WTC11 (cell line): ENCODE results near the gene RPH3AL. TPM values are rescaled to one million over a fixed set of nuclear protein-coding genes. Genes with fewer than 3 reads are reported as not detected.

ENCODE experiments used
- ATAC-seq: fragments of 200-7000 bp; cut with Tn5 transposase; 2 replicates; pipeline ENCODE4 v1.10.0; 2021; ENCODE audit warnings: mild to moderate bottlenecking, moderate library complexity
- CTCF ChIA-PET: fragments of 300-600 bp; sonication (Branson Sonifier 250); formaldehyde crosslinking; loops from one replicate; lab custom pipeline; 2021; ENCODE audit warnings: antibody characterized with exemption; lab: Charles Lee
- POLR2A ChIA-PET: fragments of 350-600 bp; sonication (Branson Sonifier 250); formaldehyde crosslinking; loops from one replicate; lab custom pipeline; 2021; ENCODE audit warnings: antibody characterized with exemption; lab: Charles Lee
- DNase-seq: peaks from one replicate; pipeline ENCODE4 v3.0.0; 2021; ENCODE audit warnings: low spot score
- H3K27ac Mint-ChIP-seq: 2 replicates; pipeline ENCODE4 v1.8.0; 2021; ENCODE audit warnings: mixed read lengths
- H3K27me3 Mint-ChIP-seq: 2 replicates; pipeline ENCODE4 v1.8.0; 2021; ENCODE audit warnings: low read depth, mild to moderate bottlenecking, moderate library complexity, mixed read lengths
- H3K36me3 Mint-ChIP-seq: 2 replicates; pipeline ENCODE4 v1.8.0; 2021; ENCODE audit warnings: mixed read lengths
- H3K4me1 Mint-ChIP-seq: 2 replicates; pipeline ENCODE4 v1.8.0; 2022; ENCODE audit warnings: mixed read lengths
- H3K4me3 Mint-ChIP-seq: 2 replicates; pipeline ENCODE4 v1.8.0; 2021; ENCODE audit warnings: mild to moderate bottlenecking, moderate library complexity, mixed read lengths
- H3K9me3 Mint-ChIP-seq: 2 replicates; pipeline ENCODE4 v1.8.0; 2021; ENCODE audit warnings: mixed read lengths
- CREB1 ChIP-seq: sonication (generic); formaldehyde crosslinking; IDR thresholded peaks from 2 replicates; pipeline ENCODE4 v1.8.0; 2023; ENCODE audit warnings: mild to moderate bottlenecking, missing genetic modification reagents
- CREM ChIP-seq: sonication (generic); formaldehyde crosslinking; IDR thresholded peaks from 2 replicates; pipeline ENCODE4 v1.8.1; 2022; ENCODE audit warnings: mild to moderate bottlenecking, missing genetic modification reagents, moderate library complexity
- FOXP4 ChIP-seq: sonication (generic); formaldehyde crosslinking; IDR thresholded peaks from 2 replicates; pipeline ENCODE4 v1.8.0; 2022; ENCODE audit warnings: mild to moderate bottlenecking, missing genetic modification reagents
- GTF2I ChIP-seq: fragments of 250-450 bp; sonication (Bioruptor Pico); conservative IDR thresholded peaks from 2 replicates; pipeline ENCODE4 v1.4.0; 2021; ENCODE audit warnings: mild to moderate bottlenecking
- MAX ChIP-seq: sonication (generic); formaldehyde crosslinking; IDR thresholded peaks from 2 replicates; pipeline ENCODE4 v1.8.0; 2022; ENCODE audit warnings: mild to moderate bottlenecking, missing genetic modification reagents
- MYBL2 ChIP-seq: sonication (generic); formaldehyde crosslinking; IDR thresholded peaks from 2 replicates; pipeline ENCODE4 v1.8.1; 2023; ENCODE audit warnings: mild to moderate bottlenecking, moderate library complexity, missing genetic modification reagents
- NFYB ChIP-seq: sonication (generic); formaldehyde crosslinking; conservative IDR thresholded peaks from 2 replicates; pipeline ENCODE4 v1.8.0; 2022; ENCODE audit warnings: low read depth, missing genetic modification reagents
- NR1H2 ChIP-seq: sonication (generic); formaldehyde crosslinking; IDR thresholded peaks from 2 replicates; pipeline ENCODE4 v1.9.0; 2021; ENCODE audit warnings: mild to moderate bottlenecking, moderate library complexity, missing genetic modification reagents
- PREB ChIP-seq: sonication (generic); formaldehyde crosslinking; IDR thresholded peaks from 2 replicates; pipeline ENCODE4 v1.8.1; 2022; ENCODE audit warnings: mild to moderate bottlenecking, missing genetic modification reagents, moderate library complexity, borderline replicate concordance
- PRRX2 ChIP-seq: fragments of 250-450 bp; sonication (Bioruptor Pico); IDR thresholded peaks from 2 replicates; pipeline ENCODE4 v1.8.0; 2021; ENCODE audit warnings: mild to moderate bottlenecking
- RORB ChIP-seq: fragments of 250-450 bp; sonication (Bioruptor Pico); IDR thresholded peaks from 2 replicates; pipeline ENCODE4 v1.9.0; 2021; ENCODE audit warnings: mild to moderate bottlenecking
- TCF7 ChIP-seq: sonication (generic); formaldehyde crosslinking; IDR thresholded peaks from 2 replicates; pipeline ENCODE4 v1.8.0; 2022; ENCODE audit warnings: mild to moderate bottlenecking, low read depth, missing genetic modification reagents, moderate library complexity
- TEAD4 ChIP-seq: sonication (generic); formaldehyde crosslinking; IDR thresholded peaks from 2 replicates; pipeline ENCODE4 v1.8.0; 2022; ENCODE audit warnings: mild to moderate bottlenecking, missing genetic modification reagents
- USF1 ChIP-seq: sonication (generic); formaldehyde crosslinking; IDR thresholded peaks from 2 replicates; pipeline ENCODE4 v1.8.0; 2022; ENCODE audit warnings: mild to moderate bottlenecking, missing genetic modification reagents
- ZNF138 ChIP-seq: sonication (generic); formaldehyde crosslinking; conservative IDR thresholded peaks from 2 replicates; pipeline ENCODE4 v1.8.1; 2022; ENCODE audit warnings: mild to moderate bottlenecking, moderate library complexity, missing genetic modification reagents
- ZNF232 ChIP-seq: sonication (generic); formaldehyde crosslinking; IDR thresholded peaks from 2 replicates; pipeline ENCODE4 v1.8.0; 2022; ENCODE audit warnings: mild to moderate bottlenecking, missing genetic modification reagents
- ZNF263 ChIP-seq: sonication (generic); formaldehyde crosslinking; IDR thresholded peaks from 2 replicates; pipeline ENCODE4 v1.8.1; 2022; ENCODE audit warnings: low read depth, mild to moderate bottlenecking, moderate library complexity, missing genetic modification reagents
- ZNF423 ChIP-seq: fragments of 250-450 bp; sonication (Bioruptor Pico); IDR thresholded peaks from 2 replicates; pipeline ENCODE4 v2.1.2; 2022; ENCODE audit warnings: mild to moderate bottlenecking, moderate library complexity
- total RNA-seq: library from RNA; stranded (reverse); gene quantifications from 3 replicates; pipeline ENCODE4 v1.2.3, GENCODE V29; 2021
- TF ChIP-seq, protein P1 (sequence below): sonication (generic); formaldehyde crosslinking; IDR thresholded peaks from 2 replicates; pipeline ENCODE4 v1.8.1; 2023; ENCODE audit warnings: mild to moderate bottlenecking, missing genetic modification reagents, moderate library complexity
- TF ChIP-seq, protein P2 (sequence below): sonication (generic); formaldehyde crosslinking; IDR thresholded peaks from 2 replicates; pipeline ENCODE4 v1.8.1; 2022; ENCODE audit warnings: mild to moderate bottlenecking, moderate library complexity, missing genetic modification reagents
- TF ChIP-seq, protein P3 (sequence below): fragments of 250-450 bp; sonication (Bioruptor Pico); IDR thresholded peaks from 2 replicates; pipeline ENCODE4 v1.9.0; 2021; ENCODE audit warnings: moderate library complexity, mild to moderate bottlenecking, inconsistent platforms, borderline replicate concordance
- TF ChIP-seq, protein P4 (sequence below): sonication (generic); formaldehyde crosslinking; IDR thresholded peaks from 2 replicates; pipeline ENCODE4 v1.8.0; 2022; ENCODE audit warnings: mild to moderate bottlenecking, missing genetic modification reagents

RPH3AL gene
- total RNA-seq, 1 experiment from 2014 or later: 2.0 TPM

DNA sequence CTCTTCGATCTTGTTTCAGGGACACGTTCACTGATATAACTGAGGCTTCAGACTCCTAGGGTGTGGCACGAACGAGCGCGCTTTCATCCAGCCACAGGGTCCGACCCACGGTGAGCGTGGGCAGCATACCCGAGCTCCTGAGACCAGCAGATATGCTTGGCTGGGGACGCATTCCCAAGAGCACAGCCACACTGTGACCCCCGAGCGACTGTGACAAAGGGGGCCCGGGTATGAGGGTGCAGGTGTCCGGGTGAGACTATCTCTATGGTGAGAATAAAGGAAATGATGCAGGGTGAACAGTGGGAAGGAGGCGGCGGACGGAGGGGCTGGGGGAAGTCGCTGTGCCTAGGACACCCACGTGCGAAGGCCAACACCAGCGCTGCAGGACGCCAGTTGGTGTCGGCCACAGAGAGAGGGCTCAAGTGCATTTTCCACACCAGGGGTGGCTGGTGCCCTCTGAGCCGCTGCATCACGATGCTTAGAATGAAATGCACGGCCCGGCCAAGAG lies 17.6 kb downstream of the RPH3AL start:
- Mint-ChIP-seq H3K4me1 (peaks cover 26% of the 10 kb centered on the region), H3K9me3 (no peaks in the 10 kb centered on the region), H3K27ac (0 out of 2 replicates have a peak overlapping the region, but pooled peaks have one; percentile 49), H3K36me3 (no peaks in the 10 kb centered on the region), H3K27me3 (peaks cover 5% of the 10 kb centered on the region; the same call in 1 of the 2 replicates), H3K4me3 (no peak overlapping the region)
- ATAC-seq (no peak), DNase-seq (no peak)
- TF ChIP-seq NR1H2 (CRISPR knock-in tag) (no peak), FOXP4 (CRISPR knock-in tag) (no peak), MAX (CRISPR knock-in tag) (no peak), TCF7 (CRISPR knock-in tag) (no peak)
- ChIA-PET POLR2A (no interaction called here), CTCF (interaction anchor here (1.7 kb wide), 1 partner anchor 26 kb away, joined by 4 read pairs; no protein-coding TSS in a partner anchor)

- peak; percentile 85 for ATAC-seq
- peak overlapping the region; percentile 26; the same call in 1 of the 2 replicates for H3K4me3 Mint-ChIP-seq
- no peaks in the 10 kb centered on the region for H3K36me3 Mint-ChIP-seq
- H3K9me3 Mint-ChIP-seq: no peaks in the 10 kb centered on the region
- peaks cover 5% of the 10 kb centered on the region; the same call in 1 of the 2 replicates for H3K27me3 Mint-ChIP-seq
- ChIA-PET CTCF (interaction anchor here (0.9 to 1.2 kb wide), 3 partner anchors 13 to 26 kb away, joined by 4 read pairs; no protein-coding TSS in a partner anchor), POLR2A (no interaction called here)
- TF ChIP-seq GTF2I: no peak
- peak; percentile 82 for TF ChIP-seq USF1
- TF ChIP-seq TEAD4: no peak
- TF ChIP-seq ZNF423 (CRISPR knock-in tag): no peak
- no peak for TF ChIP-seq PRRX2 (CRISPR knock-in tag)
- TF ChIP-seq, protein P1, sequence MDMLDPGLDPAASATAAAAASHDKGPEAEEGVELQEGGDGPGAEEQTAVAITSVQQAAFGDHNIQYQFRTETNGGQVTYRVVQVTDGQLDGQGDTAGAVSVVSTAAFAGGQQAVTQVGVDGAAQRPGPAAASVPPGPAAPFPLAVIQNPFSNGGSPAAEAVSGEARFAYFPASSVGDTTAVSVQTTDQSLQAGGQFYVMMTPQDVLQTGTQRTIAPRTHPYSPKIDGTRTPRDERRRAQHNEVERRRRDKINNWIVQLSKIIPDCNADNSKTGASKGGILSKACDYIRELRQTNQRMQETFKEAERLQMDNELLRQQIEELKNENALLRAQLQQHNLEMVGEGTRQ (CRISPR knock-in tag): peak; percentile 87
- TF ChIP-seq CREB1: no peak
- TF ChIP-seq CREM (CRISPR knock-in tag): no peak
- TF ChIP-seq NFYB (CRISPR knock-in tag): peak; percentile 40; the same call in 1 of the 2 replicates
- H3K27ac Mint-ChIP-seq: no peak overlapping the region
- DNase-seq: peak; percentile 53
- H3K4me1 Mint-ChIP-seq: peaks cover 26% of the 10 kb centered on the region
Observed at GRCh38 chr17:333626-334396, 18.8 kb downstream of the RPH3AL start.

- H3K4me3 Mint-ChIP-seq: no peak overlapping the region
- CTCF ChIA-PET: no interaction called here
- H3K27me3 Mint-ChIP-seq: peaks cover 5% of the 10 kb centered on the region; the same call in 1 of the 2 replicates
- H3K27ac Mint-ChIP-seq: no peak overlapping the region; the same call in 1 of the 2 replicates
- ATAC-seq (no peak), DNase-seq (no peak)
- H3K9me3 Mint-ChIP-seq: no peaks in the 10 kb centered on the region
- POLR2A ChIA-PET: no interaction called here
- peaks cover 26% of the 10 kb centered on the region for H3K4me1 Mint-ChIP-seq
- no peaks in the 10 kb centered on the region for H3K36me3 Mint-ChIP-seq
- TF ChIP-seq, protein P2, sequence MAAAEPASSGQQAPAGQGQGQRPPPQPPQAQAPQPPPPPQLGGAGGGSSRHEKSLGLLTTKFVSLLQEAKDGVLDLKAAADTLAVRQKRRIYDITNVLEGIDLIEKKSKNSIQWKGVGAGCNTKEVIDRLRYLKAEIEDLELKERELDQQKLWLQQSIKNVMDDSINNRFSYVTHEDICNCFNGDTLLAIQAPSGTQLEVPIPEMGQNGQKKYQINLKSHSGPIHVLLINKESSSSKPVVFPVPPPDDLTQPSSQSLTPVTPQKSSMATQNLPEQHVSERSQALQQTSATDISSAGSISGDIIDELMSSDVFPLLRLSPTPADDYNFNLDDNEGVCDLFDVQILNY (CRISPR knock-in tag): no peak
- TF ChIP-seq, protein P3, sequence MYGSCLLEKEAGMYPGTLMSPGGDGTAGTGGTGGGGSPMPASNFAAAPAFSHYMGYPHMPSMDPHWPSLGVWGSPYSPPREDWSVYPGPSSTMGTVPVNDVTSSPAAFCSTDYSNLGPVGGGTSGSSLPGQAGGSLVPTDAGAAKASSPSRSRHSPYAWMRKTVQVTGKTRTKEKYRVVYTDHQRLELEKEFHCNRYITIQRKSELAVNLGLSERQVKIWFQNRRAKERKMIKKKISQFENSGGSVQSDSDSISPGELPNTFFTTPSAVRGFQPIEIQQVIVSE (CRISPR knock-in tag): no peak
- TF ChIP-seq, protein P4, sequence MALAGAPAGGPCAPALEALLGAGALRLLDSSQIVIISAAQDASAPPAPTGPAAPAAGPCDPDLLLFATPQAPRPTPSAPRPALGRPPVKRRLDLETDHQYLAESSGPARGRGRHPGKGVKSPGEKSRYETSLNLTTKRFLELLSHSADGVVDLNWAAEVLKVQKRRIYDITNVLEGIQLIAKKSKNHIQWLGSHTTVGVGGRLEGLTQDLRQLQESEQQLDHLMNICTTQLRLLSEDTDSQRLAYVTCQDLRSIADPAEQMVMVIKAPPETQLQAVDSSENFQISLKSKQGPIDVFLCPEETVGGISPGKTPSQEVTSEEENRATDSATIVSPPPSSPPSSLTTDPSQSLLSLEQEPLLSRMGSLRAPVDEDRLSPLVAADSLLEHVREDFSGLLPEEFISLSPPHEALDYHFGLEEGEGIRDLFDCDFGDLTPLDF: no peak
- TF ChIP-seq PREB (CRISPR knock-in tag) (no peak), RORB (CRISPR knock-in tag) (no peak), MAX (CRISPR knock-in tag) (no peak), ZNF263 (CRISPR knock-in tag) (no peak), MYBL2 (no peak), ZNF232 (CRISPR knock-in tag) (no peak), ZNF138 (no peak)
Observed at GRCh38 chr17:332558-333322, 19.9 kb downstream of the RPH3AL start.
